SK-N-SH treated with all-trans-retinoic acid at 6 μM for 48 hours (cell line): ENCODE measurements around the gene DET1.

Experiments used
- ATAC-seq: fragments of 200-7000 bp; cut with Tn5 transposase; 3 replicates; pipeline ENCODE4 v1.9.1; 2020; ENCODE audit warnings: mild to moderate bottlenecking, moderate library complexity
- ISL1 ChIP-seq: fragments of 250-450 bp; sonication (Bioruptor Pico); IDR thresholded peaks from 2 replicates; pipeline ENCODE4 v2.1.2; 2022; ENCODE audit warnings: mild to moderate bottlenecking, moderate library complexity

The DET1 gene

DNA sequence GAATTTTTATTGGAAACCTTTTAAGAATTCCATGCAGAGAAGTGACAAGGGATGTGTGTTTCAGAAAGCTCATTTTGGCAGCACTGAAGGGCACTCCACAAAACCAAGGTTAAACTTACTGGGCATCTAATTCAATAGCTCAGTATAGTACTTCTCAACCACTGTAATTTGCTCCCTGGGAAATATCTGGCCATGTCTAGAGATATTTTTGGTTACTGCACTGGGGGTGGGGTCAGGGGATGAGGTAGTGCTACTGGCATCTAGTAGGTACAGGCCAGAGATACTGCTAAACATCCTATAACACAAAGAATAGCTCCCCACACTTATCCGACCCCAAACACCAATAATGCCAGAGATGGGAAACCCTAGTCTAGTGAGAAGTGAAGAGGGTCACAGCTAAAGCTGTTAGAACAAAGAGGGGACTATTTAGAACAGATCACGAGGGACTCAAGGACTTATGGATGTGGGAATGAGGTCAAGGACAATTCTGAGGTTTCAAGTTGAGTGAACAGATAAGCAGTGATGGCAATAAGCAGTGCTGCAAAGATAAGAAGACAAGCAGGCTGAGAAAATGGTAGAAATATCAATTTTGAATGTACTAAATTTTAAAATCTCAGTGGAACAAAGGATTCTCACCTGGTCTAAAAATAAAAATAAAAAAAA, 82.5 kb downstream of the DET1 start:
- ATAC-seq = no peak
- no peak for TF ChIP-seq ISL1
